ENCODE measurements around the gene PPFIA3.

The PPFIA3 gene

GRCh38 chr19:49119411-49120324 is at the start of gene PPFIA3:
TSS of gene PPFIA3 (plus strand) at chr19:49119544. CDS start at chr19:49127874, 8,330 bp downstream.
- DNase-seq: peak; percentile 45

- no peak for DNase-seq
Observed at GRCh38 chr19:49070416-49070815, 48.9 kb upstream of the PPFIA3 start.

GRCh38 chr19:49071860-49072547 is 47.3 kb upstream of the PPFIA3 start:
- peak; percentile 42 for DNase-seq

- DNase-seq: peak; percentile 32
Observed at GRCh38 chr19:49073514-49074378, 45.6 kb upstream of the PPFIA3 start.

DNA sequence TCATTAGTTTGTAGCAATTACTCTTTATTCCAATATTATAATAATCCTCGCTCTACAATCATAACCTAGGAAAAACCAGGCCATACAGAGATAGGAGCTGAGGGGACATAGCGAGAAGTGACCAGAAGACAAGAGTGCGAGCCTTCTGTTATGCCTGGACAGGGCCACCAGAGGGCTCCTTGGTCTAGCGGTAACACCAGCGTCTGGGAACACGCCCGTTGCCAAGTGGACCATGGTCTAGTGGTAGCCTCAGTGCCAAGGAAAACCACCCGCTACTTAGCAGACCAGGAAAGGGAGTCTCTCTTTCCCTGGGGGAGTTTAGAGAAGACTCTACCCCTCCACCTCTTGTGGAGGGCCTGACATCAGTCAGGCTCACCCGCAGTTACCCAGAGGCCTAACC is 44.5 kb upstream of the PPFIA3 start:
- peak; percentile 41 for DNase-seq

GRCh38 chr19:49080392-49080791 is 39.0 kb upstream of the PPFIA3 start:
- no peak for DNase-seq

- DNase-seq: no peak
Observed at GRCh38 chr19:49081273-49081672, 38.1 kb upstream of the PPFIA3 start.

DNA sequence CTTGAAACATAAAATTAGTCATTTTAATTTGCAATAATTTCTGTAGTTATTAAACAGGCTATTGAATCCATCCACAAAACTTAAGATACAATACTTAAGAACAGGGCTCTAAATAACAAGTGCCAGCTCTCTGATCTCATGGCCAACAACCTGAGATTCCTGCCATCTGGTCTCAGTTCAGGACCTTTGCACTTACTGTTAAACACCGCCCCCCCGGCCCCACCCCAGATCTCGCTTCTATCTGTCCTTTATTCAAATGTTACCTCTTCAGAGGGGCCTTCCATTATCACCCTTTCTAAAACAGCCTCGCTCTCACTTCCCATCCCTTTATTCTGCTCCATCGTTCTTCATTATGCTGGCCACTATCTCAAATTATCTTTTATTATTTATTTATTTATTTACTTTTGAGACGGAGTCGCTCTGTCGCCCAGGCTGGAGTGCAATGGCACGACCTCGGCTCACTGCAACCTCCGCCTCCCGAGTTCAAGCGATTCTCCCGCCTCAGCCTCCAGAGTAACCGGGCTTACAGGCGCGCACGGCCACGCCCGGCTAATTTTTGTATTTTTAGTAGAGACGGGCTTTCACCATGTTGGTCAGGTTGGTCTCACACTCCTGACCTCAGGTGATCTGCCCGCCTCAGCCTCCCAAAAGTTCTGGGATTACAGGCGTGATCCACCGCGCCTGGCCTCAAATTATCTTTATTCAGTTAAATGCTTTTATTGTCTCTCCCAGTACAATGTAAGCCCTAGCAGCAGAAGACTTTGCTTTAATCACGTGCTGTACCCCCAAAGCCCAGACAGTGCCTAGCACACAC is 34.9 kb upstream of the PPFIA3 start:
- no peak for DNase-seq

GRCh38 chr19:49085020-49085867 is 34.1 kb upstream of the PPFIA3 start, which contains the start of gene SNRNP70:
TSS of gene SNRNP70 (plus strand) at chr19:49085451. CDS start at chr19:49086415, 964 bp downstream.
- DNase-seq: peak; percentile 99

GRCh38 chr19:49085868-49086232 is 33.5 kb upstream of the PPFIA3 start:
- DNase-seq: no peak

GRCh38 chr19:49086296-49086695 is 33.0 kb upstream of the PPFIA3 start:
- no peak for DNase-seq

DNA sequence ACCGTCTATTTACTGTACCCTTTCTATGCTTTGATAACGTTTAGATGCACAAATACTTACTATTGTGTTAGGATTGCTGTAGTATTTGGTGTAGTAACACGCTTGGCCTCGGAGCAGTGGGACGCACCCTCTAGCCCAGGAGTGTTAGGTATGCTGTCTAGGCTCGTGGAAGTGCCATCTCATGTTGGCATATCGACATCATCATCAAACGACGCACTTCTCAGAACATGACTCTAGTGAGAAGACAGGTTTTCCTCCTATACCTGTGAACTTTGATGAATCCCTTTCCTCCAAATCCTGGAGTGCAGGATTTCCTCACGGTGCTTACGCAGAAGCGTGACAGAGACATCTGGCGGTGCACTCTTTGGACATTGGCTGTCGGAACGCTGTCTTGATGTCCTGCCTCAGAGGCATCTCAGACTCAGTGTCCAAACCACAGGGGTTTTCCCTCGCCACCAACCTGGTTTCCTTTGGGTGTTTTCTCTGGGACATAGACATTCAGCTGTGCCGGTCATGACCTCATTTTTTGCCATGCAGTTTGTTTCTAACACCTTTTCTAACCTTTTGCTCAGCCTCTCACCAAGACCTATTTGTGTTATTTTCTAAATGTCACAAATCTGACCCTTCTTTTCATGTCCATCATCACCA is 27.8 kb upstream of the PPFIA3 start:
- no peak for DNase-seq

DNA sequence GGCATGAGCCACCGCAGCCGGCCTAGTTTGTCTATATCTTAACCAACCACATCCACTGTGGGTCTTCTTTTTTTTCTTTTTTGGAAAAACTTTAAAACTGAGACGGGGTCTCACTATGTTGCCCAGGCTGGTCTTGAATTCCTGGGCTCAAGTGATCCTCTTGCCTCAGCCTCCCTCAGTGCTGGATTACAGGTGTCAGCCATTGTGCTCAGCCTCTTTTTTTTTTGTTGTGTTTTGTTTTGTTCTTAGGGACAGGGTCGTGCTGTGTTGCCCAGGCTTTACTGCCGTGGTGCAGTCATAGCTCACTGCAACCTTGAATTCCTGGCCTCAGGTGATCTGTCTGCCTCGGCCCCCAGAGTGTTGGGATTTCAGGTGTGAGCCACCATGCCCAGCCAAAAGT is 26.7 kb upstream of the PPFIA3 start:
- DNase-seq: no peak

DNA sequence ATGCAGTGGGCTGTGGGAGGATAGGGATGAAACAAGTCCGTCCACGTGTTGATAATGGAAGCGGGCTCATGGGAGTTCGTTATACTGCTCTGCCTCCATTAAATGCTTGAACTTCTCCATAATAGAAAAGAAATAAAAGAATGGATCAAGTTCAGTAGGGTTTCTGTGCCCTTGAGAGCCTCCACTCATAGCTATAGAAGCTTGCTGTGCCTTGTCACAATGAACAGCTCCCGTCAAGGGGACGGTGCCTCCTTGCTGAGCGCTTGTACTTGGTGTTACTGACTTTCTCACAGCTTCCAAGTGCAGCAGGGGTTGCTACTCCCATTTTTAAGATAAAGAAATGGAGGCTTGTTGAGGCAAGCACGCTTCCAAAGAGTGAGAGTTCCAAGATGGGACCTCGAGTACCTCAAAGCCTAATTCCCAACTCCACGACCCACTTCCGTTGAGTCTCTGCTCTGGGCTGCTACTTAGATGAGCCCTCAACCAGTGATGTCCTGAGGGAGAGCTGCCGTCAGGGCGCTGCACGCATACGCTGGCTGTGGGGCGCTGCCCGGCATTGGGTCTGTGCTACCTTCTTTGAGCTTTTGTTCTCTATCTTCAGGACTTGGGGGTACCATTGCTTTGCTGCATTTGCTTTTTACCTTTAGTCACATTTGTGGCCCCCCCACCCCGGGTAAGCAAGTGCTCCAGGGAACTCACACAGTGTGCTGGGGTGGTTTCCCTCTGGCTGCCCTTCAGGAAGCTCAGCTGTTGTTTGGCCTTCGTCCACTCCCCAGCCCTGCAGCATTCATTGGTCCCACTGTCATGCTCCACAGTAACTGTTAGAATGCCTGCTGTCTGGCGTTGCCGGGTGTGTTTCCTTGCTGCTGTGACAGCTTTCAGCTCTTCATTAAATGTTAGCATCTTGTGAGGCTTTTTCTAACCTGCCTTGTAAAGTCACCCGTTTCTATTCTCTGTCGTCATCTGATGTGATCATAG is 24.6 kb upstream of the PPFIA3 start:
- no peak for DNase-seq

DNA sequence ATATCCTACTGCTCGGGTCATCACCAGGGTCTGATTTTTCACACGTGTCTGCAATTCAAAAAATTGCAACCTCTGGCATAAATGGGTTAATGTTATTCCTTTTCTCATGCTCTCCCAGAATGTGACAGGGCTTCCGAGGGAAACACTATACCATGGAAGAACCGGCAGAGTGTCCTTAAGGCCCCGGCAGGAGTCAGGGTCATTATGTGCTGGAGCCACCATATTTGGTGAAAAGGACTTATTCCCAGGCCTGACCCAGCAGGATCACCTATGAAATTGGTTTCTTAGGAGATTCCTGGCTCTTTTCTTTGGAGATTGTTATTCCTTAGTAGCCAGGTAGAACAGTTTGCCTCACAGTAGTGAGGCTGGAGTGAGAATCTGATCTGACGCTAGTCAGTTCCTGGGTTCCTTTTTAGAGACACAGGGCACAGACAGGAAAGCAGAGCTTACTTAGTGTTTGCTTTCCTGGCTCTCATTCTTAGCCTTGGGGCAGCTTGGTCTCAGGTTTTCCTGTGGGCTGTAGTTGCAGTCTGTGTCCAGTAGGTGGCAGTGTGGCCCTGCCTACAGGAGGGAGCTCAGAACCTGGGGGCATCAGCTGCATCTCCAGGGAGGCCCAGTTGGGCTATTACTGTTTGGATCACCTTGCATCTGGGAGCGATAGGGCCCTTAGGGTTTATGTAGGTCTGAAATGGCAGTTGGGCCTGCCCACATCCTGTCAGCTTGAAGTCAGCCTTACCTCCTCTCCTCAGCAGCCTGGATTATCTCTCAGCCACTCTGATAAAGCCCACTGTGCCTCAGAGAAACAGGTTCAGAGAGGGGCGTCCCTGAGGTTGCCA is 21.7 kb upstream of the PPFIA3 start:
- DNase-seq: peak; percentile 73

GRCh38 chr19:49098795-49099194 is 20.5 kb upstream of the PPFIA3 start:
- no peak for DNase-seq

DNA sequence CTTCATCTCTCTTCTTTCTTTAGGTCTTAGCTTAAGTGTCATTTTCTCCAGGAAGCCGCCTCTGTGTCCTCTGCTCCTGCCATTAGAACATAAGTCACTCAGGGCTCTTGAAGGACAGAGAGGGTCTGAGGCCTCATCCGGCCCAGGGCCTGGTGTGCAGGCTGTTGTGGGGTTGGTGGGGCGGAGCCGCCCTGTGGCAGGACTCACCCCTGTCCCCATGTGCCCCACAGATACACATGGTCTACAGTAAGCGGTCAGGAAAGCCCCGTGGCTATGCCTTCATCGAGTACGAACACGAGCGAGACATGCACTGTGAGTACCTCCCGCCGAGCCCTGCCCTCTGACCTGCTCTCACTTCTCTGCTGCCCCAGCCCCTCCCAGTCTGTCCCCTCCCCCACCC is 18.2 kb upstream of the PPFIA3 start:
- no peak for DNase-seq

DNA sequence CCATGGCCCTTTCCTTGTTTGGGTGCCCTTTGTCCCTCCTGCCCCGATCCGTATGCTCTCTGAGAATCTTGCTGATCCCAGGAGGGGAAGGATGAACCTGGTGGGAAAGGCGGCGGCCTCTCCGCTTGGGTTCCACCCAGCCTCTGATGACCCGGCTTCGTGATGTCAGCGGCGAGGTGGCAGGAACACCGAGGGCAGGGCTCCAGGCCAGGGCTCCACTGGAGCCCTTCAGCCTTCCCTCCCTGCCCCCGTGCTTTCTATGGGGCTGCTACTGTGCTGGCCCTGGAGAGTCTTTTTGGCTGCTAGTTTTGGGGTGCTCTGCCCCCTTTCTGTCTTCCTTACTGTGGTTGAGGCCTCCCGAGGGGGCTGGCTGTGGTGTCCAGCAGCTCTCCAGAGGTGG is 17.0 kb upstream of the PPFIA3 start:
- no peak for DNase-seq

Measured in stimulated activated CD4-positive, alpha-beta T cell treated with anti-CD3 and anti-CD28 coated beads, Interleukin-15, amount 100 ng/mL, for 24 hours (primary cell).